Stomach (tissue), 4 donors: Measurements from ENCODE around the gene DGKD.

ENCODE experiments used
- CTCF ChIP-seq, 7 experiments: fragments of 450-650 bp in 4 of 7; fragments of 200-600 bp in 3 of 7; sonication (generic) in 3 of 7; IDR thresholded peaks; one replicate each; pipeline ENCODE4 v1.5.1; 2016 to 2019; ENCODE audit warnings: antibody characterized with exemption in 7 of 7, control low read depth in 2 of 7, mild to moderate bottlenecking in 1 of 7
- POLR2A ChIP-seq, 4 donors: fragments of 450-650 bp; IDR thresholded peaks; one replicate each; pipeline ENCODE4 v1.6.1; 2016; ENCODE audit warnings: antibody characterized with exemption in 4 of 4, control low read depth in 2 of 4, mild to moderate bottlenecking in 1 of 4, moderate library complexity in 1 of 4

- TF ChIP-seq POLR2A (IDR thresholded peaks at IDR 0.05) (no peak), CTCF (IDR thresholded peaks at IDR 0.05) (no peak)
These were observed 106.6 kb downstream of the DGKD start for GRCh38 chr2:233460726-233461441.
